Mesothelial cell of epicardium (in vitro differentiated cells): ENCODE measurements around the gene SLC5A6. TPM values are rescaled to one million over a fixed set of nuclear protein-coding genes. Genes with fewer than 3 reads are reported as not detected.
A peak's percentile ranks its signal among the peaks of the same experiment; 100 is the strongest.

Experiments used
- DNase-seq, 2 experiments: peaks; one replicate each; pipeline ENCODE4 v3.0.0; 2021; ENCODE audit warnings: low spot score in 2 of 2; ENCODE audit not compliant: unreplicated experiment in 2 of 2
- H3K27ac Mint-ChIP-seq: 2 replicates; pipeline ENCODE4 v1.8.0; 2021; ENCODE audit warnings: mixed read lengths
- H3K27me3 Mint-ChIP-seq: 2 replicates; pipeline ENCODE4 v1.8.0; 2021; ENCODE audit warnings: low read depth, mixed read lengths
- H3K36me3 Mint-ChIP-seq: 2 replicates; pipeline ENCODE4 v1.8.0; 2021; ENCODE audit warnings: mixed read lengths
- H3K4me1 Mint-ChIP-seq: 2 replicates; pipeline ENCODE4 v1.8.0; 2021; ENCODE audit warnings: mixed read lengths
- H3K4me3 Mint-ChIP-seq: 2 replicates; pipeline ENCODE4 v1.8.0; 2021; ENCODE audit warnings: mild to moderate bottlenecking, moderate library complexity, mixed read lengths
- H3K9me3 Mint-ChIP-seq: 2 replicates; pipeline ENCODE4 v1.8.0; 2021; ENCODE audit warnings: mixed read lengths
- total RNA-seq: library from RNA; stranded (reverse); gene quantifications from 3 replicates; pipeline ENCODE4 v1.2.1, GENCODE V29; 2021
- TF ChIP-seq, protein P1 (sequence below): fragments of 200-600 bp; sonication (generic); IDR thresholded peaks from one replicate; pipeline ENCODE4 v1.5.0; 2021; ENCODE audit warnings: antibody characterized with exemption; ENCODE audit not compliant: unreplicated experiment

The SLC5A6 gene
- total RNA-seq, 1 donor from 2014 or later: 67.9 TPM

DNA sequence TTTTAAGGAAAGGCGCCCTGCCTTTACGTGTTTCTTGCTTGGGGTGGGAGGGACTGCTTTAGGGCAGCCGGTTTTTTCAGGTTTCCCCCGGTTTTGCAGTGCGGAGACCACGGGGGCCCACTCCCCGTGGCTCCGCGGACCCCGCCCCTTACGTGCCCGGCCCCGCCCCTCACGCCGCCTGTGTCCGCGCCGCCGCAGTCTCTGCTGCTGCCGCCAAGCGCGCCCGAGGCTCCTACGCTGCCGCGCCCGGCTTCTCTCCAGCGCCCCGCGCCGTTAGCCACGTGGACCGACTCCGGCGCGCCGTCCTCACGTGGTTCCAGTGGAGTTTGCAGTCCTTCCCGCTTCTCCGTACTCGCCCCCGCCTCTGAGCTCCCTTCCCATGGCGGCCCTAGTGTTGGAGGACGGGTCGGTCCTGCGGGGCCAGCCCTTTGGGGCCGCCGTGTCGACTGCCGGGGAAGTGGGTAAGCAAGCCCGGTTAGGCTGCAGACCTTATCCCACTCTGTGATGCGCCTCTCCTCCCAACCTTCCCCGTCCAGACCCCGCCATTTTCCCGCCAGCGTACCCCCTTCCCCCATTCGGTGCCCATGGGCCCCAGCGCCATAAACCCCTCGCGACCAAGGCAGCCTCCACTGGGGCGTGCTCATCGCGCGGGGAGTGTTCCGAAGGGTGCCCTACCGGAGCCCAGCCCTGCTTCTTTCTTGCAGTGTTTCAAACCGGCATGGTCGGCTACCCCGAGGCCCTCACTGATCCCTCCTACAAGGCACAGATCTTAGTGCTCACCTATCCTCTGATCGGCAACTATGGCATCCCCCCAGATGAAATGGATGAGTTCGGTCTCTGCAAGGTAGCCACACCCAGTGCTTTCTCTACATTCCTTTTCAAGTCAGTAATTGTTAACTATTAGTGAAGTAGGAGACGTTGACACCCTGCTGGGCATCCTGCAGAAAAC is 5.4 kb upstream of the SLC5A6 start, which contains the start of gene CAD:
Gene CAD, plus strand, starts transcription at position 197 of the 949 bp plus-strand sequence. Its CDS starts 183 bp downstream, at position 380.
- H3K27ac Mint-ChIP-seq: peak within 1 kb of the TSS; percentile 93
- no peaks in the 10 kb centered on the region for H3K9me3 Mint-ChIP-seq
- peaks cover 36% of the 10 kb centered on the region for H3K4me1 Mint-ChIP-seq
- peaks cover 15% of the 10 kb centered on the region for H3K36me3 Mint-ChIP-seq
- peak; percentile 83 to 88 for DNase-seq
- no peaks in the 10 kb centered on the region for H3K27me3 Mint-ChIP-seq
- TF ChIP-seq, protein P1, sequence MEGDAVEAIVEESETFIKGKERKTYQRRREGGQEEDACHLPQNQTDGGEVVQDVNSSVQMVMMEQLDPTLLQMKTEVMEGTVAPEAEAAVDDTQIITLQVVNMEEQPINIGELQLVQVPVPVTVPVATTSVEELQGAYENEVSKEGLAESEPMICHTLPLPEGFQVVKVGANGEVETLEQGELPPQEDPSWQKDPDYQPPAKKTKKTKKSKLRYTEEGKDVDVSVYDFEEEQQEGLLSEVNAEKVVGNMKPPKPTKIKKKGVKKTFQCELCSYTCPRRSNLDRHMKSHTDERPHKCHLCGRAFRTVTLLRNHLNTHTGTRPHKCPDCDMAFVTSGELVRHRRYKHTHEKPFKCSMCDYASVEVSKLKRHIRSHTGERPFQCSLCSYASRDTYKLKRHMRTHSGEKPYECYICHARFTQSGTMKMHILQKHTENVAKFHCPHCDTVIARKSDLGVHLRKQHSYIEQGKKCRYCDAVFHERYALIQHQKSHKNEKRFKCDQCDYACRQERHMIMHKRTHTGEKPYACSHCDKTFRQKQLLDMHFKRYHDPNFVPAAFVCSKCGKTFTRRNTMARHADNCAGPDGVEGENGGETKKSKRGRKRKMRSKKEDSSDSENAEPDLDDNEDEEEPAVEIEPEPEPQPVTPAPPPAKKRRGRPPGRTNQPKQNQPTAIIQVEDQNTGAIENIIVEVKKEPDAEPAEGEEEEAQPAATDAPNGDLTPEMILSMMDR: no peak
- H3K4me3 Mint-ChIP-seq: peak within 1 kb of the TSS; percentile 88

DNA sequence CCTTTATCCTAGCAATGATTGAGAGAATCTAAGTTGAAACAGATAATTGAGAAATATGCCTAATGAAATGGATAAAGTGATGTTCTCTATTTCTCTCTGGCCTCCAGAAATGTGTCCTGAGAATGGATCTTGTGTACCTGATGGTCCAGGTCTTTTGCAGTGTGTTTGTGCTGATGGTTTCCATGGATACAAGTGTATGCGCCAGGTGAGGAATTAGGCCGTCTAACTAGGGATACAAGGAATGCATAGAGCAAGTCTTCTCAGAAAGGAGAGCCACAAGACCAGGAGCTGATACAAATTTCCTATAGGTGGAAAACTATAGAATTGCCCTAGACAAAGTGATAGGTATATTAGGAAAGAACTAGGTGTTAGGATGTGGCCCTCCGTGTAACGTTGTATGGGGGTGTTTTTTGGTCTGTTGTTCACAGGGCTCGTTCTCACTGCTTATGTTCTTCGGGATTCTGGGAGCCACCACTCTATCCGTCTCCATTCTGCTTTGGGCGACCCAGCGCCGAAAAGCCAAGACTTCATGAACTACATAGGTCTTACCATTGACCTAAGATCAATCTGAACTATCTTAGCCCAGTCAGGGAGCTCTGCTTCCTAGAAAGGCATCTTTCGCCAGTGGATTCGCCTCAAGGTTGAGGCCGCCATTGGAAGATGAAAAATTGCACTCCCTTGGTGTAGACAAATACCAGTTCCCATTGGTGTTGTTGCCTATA is 4.5 kb upstream of the SLC5A6 start:
- TF ChIP-seq, protein P1: no peak
- H3K27ac Mint-ChIP-seq: peak overlapping the region; percentile 93

DNA sequence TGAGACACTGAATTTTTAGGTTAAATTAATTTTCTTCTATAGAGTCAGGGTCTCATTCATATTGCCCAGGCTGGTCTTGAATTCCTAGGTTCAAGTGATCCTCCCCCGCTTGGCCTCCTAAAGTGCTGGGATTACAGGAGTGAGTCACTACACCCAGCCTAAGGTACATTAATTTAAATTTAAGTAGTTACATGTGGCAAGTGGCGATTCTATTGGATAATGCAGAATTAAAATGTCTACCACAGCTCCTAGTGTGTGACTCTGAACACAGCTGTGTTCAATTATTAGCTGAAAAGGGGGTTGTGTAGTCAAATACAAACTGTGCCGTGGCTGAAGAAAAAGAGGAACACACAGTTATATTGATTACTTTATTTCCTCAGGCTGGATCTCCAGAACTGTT is 2.9 kb upstream of the SLC5A6 start:
- no peak for DNase-seq
- H3K4me1 Mint-ChIP-seq: peaks cover 44% of the 10 kb centered on the region
- no peak overlapping the region for H3K4me3 Mint-ChIP-seq
- H3K27me3 Mint-ChIP-seq: no peaks in the 10 kb centered on the region
- peaks cover 1% of the 10 kb centered on the region for H3K36me3 Mint-ChIP-seq
- H3K27ac Mint-ChIP-seq: no peak overlapping the region
- TF ChIP-seq, protein P1: no peak
- no peaks in the 10 kb centered on the region for H3K9me3 Mint-ChIP-seq

More for the DNA sequence above, 4.5 kb upstream of the SLC5A6 start:
- peak overlapping the region; percentile 88 for H3K4me3 Mint-ChIP-seq
- no peaks in the 10 kb centered on the region for H3K27me3 Mint-ChIP-seq
- no peaks in the 10 kb centered on the region for H3K9me3 Mint-ChIP-seq
- DNase-seq: no peak
- H3K4me1 Mint-ChIP-seq: peaks cover 36% of the 10 kb centered on the region
- H3K36me3 Mint-ChIP-seq: peaks cover 11% of the 10 kb centered on the region

DNA sequence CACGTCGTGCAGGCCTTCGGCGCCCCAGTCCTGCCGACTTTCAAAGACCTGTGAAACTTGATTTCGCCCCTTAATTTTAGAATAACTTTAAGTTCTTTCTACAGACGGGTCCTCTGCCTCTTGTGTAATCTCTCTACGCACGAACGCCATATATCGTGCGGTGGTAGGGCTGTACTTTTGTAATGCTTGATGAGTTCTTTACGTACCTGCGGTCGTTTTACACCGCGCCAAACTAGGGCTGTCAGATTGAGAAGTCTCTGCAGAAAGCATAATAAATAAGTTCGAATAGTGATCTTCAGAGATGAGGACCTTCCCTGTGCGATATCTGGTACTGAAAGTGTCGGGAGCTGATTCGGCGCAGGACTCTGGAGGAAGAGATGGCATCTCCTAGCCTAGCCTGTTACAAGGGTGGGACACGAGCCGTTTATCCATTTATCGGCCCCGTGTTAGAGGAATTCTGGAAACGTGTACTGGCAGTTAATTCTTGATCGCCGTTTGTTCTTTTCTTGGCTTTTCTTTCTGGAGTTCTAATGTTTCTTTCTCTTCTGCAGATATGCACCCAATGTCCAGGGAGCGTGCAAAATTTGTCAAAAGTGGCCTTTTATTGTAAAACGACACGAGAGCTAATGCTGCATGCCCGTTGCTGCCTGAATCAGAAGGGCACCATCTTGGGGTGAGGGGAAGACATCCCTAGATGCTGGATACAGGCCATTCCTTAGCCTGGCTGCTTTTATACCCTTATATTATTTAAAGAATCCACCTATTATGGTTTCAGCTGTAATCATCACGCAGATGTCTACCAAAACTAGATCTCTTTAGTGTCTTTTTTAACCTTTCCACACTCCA is 781 bp upstream of the SLC5A6 start:
- no peaks in the 10 kb centered on the region for H3K9me3 Mint-ChIP-seq
- no peaks in the 10 kb centered on the region for H3K27me3 Mint-ChIP-seq
- peak overlapping the region; percentile 99 for H3K4me3 Mint-ChIP-seq
- H3K4me1 Mint-ChIP-seq: peaks cover 43% of the 10 kb centered on the region
- H3K36me3 Mint-ChIP-seq: no peaks in the 10 kb centered on the region
- no peak for DNase-seq
- peak overlapping the region; percentile 100 for H3K27ac Mint-ChIP-seq
- TF ChIP-seq, protein P1: no peak
